Measurements from ENCODE around the gene CMTM7.

CMTM7 gene

DNA sequence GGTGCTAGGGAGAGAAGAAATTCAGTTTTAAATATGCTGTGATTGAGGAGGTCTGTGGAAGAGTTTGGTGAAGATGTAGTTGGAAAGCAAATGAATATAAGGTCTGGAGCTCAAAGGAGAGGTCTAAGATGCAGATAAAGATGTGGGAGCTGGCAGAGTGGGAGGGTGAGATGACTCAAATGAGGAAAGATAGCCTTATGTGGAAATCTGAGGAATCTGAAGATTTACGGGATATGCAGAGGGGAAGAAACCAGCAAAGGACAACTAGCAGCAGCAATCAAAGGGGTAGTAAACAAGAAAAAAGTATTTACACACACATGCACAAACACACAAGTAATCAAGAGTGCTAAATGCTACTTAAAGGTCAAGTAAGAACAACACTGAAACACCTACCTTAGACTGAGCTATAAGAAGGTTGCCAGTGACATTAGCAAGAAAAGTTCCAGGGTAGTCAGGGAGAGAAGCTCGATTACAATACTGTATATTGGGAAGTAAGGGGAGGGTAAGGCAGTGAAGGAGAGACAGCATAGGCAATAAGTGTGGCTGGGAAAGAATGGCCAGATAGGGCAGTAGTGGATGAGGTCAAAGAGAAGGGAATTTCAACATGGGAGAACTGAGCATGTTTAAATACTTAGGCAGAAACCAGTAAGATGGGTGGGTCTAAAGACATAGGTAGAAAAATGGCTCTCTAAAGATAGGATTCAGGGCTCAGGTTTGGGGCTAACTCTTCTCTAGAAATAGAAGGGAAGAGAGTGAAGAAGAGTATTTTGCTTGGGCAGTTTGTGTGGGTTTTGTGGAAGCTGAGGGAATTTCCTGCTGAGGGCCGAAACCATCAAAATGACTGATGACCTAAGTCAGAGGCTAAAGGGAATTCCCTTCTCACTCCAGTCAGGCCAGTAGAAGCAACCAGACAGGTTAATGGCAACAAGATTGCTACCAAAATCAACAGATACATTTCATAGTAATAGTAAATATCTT is 102.1 kb downstream of the CMTM7 start:
- DNase-seq, result no peak

DNA sequence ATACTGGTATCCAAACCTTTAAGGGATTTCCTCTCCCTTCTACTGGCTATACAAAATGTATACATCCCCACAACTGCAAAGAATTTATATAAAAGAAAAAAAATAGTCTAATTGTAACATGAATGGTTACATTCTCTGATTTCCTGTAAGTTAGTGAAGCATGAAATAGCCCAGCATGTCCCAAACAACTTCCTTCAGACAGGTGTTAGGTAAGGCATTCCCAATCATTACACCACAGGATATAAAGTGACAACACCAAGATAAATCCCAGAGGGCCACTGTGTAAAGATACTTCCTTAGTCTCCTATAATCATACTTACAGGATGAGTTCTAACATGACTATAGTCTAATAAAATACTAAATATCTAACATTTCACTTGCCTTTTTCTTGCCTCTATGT is 103.4 kb downstream of the CMTM7 start:
- no peak for DNase-seq

DNA sequence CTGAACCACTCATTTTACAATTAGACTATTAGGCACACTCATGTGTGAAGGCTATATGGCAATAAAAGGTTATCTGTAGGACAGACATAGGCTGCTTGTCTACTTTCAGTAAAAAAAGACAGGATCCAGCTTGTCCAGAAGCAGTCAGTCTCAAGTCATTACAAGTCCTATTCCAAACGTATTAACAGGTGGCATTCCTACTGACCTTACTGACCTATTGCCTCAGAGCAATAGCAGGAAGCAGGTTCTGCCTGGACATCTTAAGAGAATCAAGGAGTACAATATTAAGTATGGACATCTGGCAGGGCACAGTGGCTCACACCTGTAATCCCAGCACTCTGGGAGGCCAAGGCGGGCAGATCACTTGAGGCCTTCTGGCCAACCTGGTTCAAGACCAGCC is 104.0 kb downstream of the CMTM7 start:
- DNase-seq, result no peak

- DNase-seq, result no peak
Observed at GRCh38 chr3:32498252-32498651, 106.6 kb downstream of the CMTM7 start.

DNA sequence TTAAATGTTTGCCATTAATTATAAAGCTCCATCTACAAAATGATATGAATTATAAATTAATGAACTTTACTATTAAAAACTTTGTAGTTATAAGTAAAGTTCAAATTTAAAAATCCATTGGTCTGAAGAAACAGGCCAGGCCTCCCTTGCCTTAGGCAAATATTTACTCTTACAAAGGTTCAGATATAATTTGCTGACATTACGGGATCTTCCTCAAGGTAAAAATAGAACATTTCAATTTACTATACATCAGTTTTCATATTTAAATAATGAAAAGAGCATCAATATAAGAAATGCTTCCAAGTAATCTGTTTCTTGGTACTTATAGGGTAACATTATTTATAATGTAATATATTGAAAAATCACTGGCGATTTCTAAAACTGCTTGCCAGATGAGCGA is 107.3 kb downstream of the CMTM7 start:
- DNase-seq, result no peak

- DNase-seq, result no peak
Observed at GRCh38 chr3:32499585-32499984, 107.9 kb downstream of the CMTM7 start.

DNA sequence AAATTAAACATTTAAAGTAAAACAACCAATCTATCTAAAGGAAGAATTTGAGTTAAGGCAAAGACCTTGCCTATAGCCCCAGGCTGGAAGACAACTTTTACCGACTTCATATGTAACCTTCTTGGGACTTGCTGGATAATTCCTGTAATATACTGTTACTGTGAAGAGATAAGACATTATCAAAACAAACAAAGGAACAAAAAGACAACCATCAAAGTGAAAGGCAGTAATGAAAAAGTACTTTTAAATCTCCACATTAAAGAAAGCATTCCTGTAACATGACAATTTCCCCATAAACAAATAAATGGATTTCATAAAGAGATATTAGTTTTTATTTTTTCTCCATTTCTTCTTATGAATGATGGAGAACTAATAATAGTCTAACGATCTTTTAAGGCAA is 108.6 kb downstream of the CMTM7 start:
- no peak for DNase-seq

GRCh38 chr3:32500880-32501782 is 109.5 kb downstream of the CMTM7 start:
- DNase-seq, result no peak

DNA sequence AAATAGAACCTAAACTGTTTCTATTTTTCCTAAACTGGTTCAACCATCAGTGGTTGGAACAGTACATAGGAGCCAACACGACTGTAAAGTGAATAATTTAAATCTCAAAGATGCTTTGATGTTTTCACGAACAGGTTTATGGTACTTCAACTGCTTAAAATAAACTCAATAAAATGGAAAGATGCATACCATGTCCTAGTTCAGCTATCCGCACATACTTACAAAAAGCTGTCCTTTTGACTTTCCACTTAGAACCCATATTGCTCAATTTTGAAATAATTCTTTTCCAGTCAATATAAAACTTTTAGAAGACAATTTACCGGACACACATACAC is 110.1 kb downstream of the CMTM7 start:
- no peak for DNase-seq

DNA sequence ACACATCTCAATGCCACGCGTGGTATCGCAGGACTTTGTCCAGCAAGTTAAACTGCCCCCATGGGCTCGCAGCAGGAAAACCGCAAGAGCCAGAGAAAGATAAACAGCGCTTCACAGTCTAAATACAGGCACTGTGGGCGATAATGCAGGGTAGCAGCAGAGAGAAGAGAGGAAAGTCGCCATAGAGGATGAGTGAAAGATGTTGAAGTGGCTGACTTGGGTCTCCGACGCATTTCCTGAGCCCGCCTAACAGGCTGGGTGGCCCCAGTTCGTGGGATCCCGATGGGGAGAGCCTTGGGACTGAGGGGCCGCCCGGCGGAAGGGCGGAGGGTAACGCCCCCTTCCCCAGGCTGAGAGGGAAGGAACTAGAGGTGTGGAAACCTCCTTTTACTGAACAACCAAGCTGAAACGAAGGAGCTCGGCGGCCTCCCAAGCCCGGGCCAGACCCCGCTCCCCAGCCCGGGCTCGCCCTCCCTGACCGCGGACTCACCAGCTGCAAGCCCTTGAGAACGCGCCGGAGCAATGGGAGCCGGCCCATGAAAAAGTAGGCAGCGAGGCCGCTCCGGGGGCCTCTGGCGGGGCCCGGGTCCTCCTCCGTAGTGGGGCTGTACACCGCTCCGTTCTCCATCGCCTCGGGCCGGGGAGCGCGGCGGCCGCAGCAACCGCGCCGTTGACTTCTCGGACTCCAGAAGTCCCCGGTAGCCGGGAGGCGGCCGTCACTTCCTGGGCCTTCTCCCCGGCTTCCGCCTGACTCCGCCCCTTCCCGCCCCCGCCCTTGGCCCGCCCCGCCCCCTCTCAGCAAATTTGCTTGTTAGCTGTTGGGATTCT is 110.7 kb downstream of the CMTM7 start, which contains the start of gene CMTM6:
TSS of gene CMTM6 (minus strand) at position 735 of the 828 bp plus-strand sequence. CDS start at position 628, 107 bp downstream.
- peak; percentile 57 for DNase-seq

DNA sequence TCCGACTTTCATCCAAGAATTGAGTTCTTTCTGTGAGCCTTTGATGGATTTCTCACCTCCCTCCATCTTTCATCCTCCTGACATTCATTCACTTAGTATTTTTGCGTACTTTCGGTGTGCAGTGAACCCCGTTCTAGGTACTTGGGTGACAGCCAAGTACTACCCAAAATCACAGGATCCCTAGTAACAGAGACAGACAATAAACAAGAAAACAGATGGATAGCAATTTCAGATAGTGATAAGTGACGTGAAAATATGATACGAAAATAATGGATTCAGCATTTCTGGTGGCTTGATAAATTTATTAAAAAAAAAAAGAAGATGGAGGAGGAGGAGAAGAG is 111.3 kb downstream of the CMTM7 start:
- DNase-seq, result no peak
